HCT116 (cell line): Measurements from ENCODE around the gene ARID3A. TPM values are rescaled to one million over a fixed set of nuclear protein-coding genes. Genes with fewer than 3 reads are reported as not detected.

Source experiments
- ATAC-seq: fragments of 200-7000 bp; cut with Tn5 transposase; 2 replicates; pipeline ENCODE4 v1.9.1; 2020; ENCODE audit warnings: mild to moderate bottlenecking, moderate library complexity
- BruUV-seq: library from RNA; stranded (reverse); fragments of 400-500 nt; replicated peaks from 2 replicates; lab custom pipeline; 2021; lab: Mats Ljungman, UMichigan
- CTCF ChIA-PET: fragments of 300-600 bp; sonication (Branson Sonifier 250); formaldehyde crosslinking; loops from one replicate; lab custom pipeline; 2021; ENCODE audit warnings: antibody characterized with exemption; lab: Charles Lee
- POLR2A ChIA-PET: fragments of 300-600, 350-600 bp; sonication (Branson Sonifier 250); formaldehyde crosslinking; loops from one replicate; lab custom pipeline; 2021; ENCODE audit warnings: antibody characterized with exemption; lab: Charles Lee
- RAD21 ChIA-PET, 2 experiments: fragments of 300-600 bp; sonication (Branson Sonifier 250); formaldehyde crosslinking; loops; one replicate each; lab custom pipeline; 2023; ENCODE audit warnings: low total read pairs in 2 of 2; ENCODE audit not compliant: uncharacterized antibody in 2 of 2, unreplicated experiment in 2 of 2, low non-redundant PET in 1 of 2; lab: Charles Lee
- DNase-seq: peaks from one replicate; pipeline ENCODE4 v3.0.0-alpha.2; 2010; ENCODE audit warnings: low read depth, low spot score
- H2AFZ ChIP-seq: fragments of 200-600 bp; shearing (Covaris generic), sonication (generic); 2 replicates; pipeline ENCODE4 v1.6.1; 2017; ENCODE audit warnings: low read depth, mixed run types, mixed read lengths, antibody characterized with exemption, low read length; ENCODE audit not compliant: poor library complexity, severe bottlenecking
- H3K27ac ChIP-seq: 2 replicates; pipeline ENCODE4 v1.5.1; 2012; ENCODE audit warnings: low read depth, low read length
- H3K27me3 ChIP-seq: fragments of 200-600 bp; sonication (generic); 2 replicates; pipeline ENCODE4 v1.6.1; 2016; ENCODE audit warnings: mixed run types, low read length, mixed read lengths; ENCODE audit not compliant: insufficient read depth
- H3K36me3 ChIP-seq, 2 experiments: fragments of 200-500 bp in 1 of 2; fragments of 200-600 bp in 1 of 2; sonication (Bioruptor generic) in 1 of 2; sonication (generic) in 1 of 2; 2 replicates each; pipeline versions ENCODE4 v1.5.1 to v1.6.1; 2014 to 2016; ENCODE audit warnings: low read length in 2 of 2, inconsistent platforms in 1 of 2, mixed read lengths in 1 of 2, mixed run types in 1 of 2; ENCODE audit not compliant: insufficient read depth in 2 of 2, control insufficient read depth in 1 of 2
- H3K4me1 ChIP-seq, 2 experiments: fragments of 200-600 bp in 1 of 2; sonication (generic) in 1 of 2; 2 replicates each; pipeline versions ENCODE4 v1.5.1 to v1.6.1; 2012 to 2017; ENCODE audit warnings: low read length in 2 of 2, inconsistent platforms in 1 of 2, mild to moderate bottlenecking in 1 of 2, mixed read lengths in 1 of 2, mixed run types in 1 of 2, moderate library complexity in 1 of 2; ENCODE audit not compliant: insufficient read depth in 2 of 2, control insufficient read depth in 1 of 2
- H3K4me2 ChIP-seq: fragments of 200-600 bp; sonication (generic); 2 replicates; pipeline ENCODE4 v1.6.1; 2017; ENCODE audit warnings: mixed run types, low read length, mixed read lengths
- H3K4me3 ChIP-seq, 2 experiments: fragments of 200-600 bp in 1 of 2; sonication (generic) in 1 of 2; replicated peaks in 1 of 2; 2 replicates each; pipeline ENCODE4 v1.5.1; 2011 to 2016; ENCODE audit warnings: low read length in 2 of 2, control low read depth in 1 of 2, low read depth in 1 of 2, mild to moderate bottlenecking in 1 of 2, mixed read lengths in 1 of 2, mixed run types in 1 of 2
- H3K79me2 ChIP-seq: fragments of 200-600 bp; sonication (generic); 2 replicates; pipeline ENCODE4 v1.6.1; 2017; ENCODE audit warnings: mild to moderate bottlenecking, mixed run types, low read length, moderate library complexity, mixed read lengths; ENCODE audit not compliant: insufficient read depth
- H3K9ac ChIP-seq: fragments of 200-600 bp; sonication (generic); 2 replicates; pipeline ENCODE4 v1.6.1; 2016; ENCODE audit warnings: low read length, mixed read lengths
- H3K9me2 ChIP-seq: fragments of 200-600 bp; sonication (generic), shearing (Covaris generic); 2 replicates; pipeline ENCODE4 v1.6.1; 2017; ENCODE audit warnings: mixed run types, mild to moderate bottlenecking, moderate library complexity; ENCODE audit not compliant: insufficient read depth
- H3K9me3 ChIP-seq, 2 experiments: fragments of 200-500 bp in 1 of 2; fragments of 200-600 bp in 1 of 2; sonication (Bioruptor generic) in 1 of 2; sonication (generic) in 1 of 2; 2 replicates each; pipeline ENCODE4 v1.6.1; 2014 to 2017; ENCODE audit warnings: low read length in 2 of 2, mixed read lengths in 2 of 2, inconsistent platforms in 1 of 2, low read depth in 1 of 2, mild to moderate bottlenecking in 1 of 2, mixed run types in 1 of 2, moderate library complexity in 1 of 2; ENCODE audit not compliant: control insufficient read depth in 1 of 2, insufficient read depth in 1 of 2
- H4K20me1 ChIP-seq: fragments of 200-600 bp; sonication (generic), shearing (Covaris generic); 2 replicates; pipeline ENCODE4 v1.6.1; 2017; ENCODE audit warnings: mixed run types, mild to moderate bottlenecking, moderate library complexity; ENCODE audit not compliant: insufficient read depth
- CTCF ChIP-seq, 3 experiments: fragments of 200-600 bp in 1 of 3; sonication (generic) in 1 of 3; IDR thresholded peaks in 2 of 3; conservative IDR thresholded peaks in 1 of 3; 2 replicates each; pipeline ENCODE4 v1.5.1; 2012 to 2017; ENCODE audit warnings: low read depth in 2 of 3, low read length in 2 of 3, antibody characterized with exemption in 1 of 3, borderline replicate concordance in 1 of 3, control low read depth in 1 of 3, mild to moderate bottlenecking in 1 of 3, mixed read lengths in 1 of 3, mixed run types in 1 of 3, moderate library complexity in 1 of 3; ENCODE audit not compliant: insufficient read depth in 1 of 3
- ELF1 ChIP-seq: IDR thresholded peaks from 2 replicates; pipeline ENCODE4 v1.6.1; 2012; ENCODE audit warnings: low read depth, borderline replicate concordance
- EZH2phosphoT487 ChIP-seq: fragments of 200-600 bp; IDR thresholded peaks from 2 replicates; pipeline ENCODE4 v1.6.1; 2018; ENCODE audit warnings: antibody characterized with exemption, borderline replicate concordance
- FOSL1 ChIP-seq: IDR thresholded peaks from 2 replicates; pipeline ENCODE4 v1.6.1; 2012; ENCODE audit warnings: low read depth
- JUND ChIP-seq: IDR thresholded peaks from 2 replicates; pipeline ENCODE4 v1.6.1; 2012
- POLR2A ChIP-seq: IDR thresholded peaks from 2 replicates; pipeline ENCODE4 v1.7.0; 2011; ENCODE audit warnings: borderline replicate concordance; ENCODE audit not compliant: insufficient read depth, insufficient read length; ENCODE audit errors: extremely low read depth
- RAD21 ChIP-seq: IDR thresholded peaks from 2 replicates; pipeline ENCODE4 v1.6.1; 2012; ENCODE audit warnings: low read depth, mild to moderate bottlenecking
- SIN3A ChIP-seq: IDR thresholded peaks from 2 replicates; pipeline ENCODE4 v1.6.1; 2012; ENCODE audit warnings: low read depth
- SRF ChIP-seq: IDR thresholded peaks from 2 replicates; pipeline ENCODE4 v1.6.1; 2012; ENCODE audit warnings: low read depth
- TCF7L2 ChIP-seq: IDR thresholded peaks from 2 replicates; pipeline ENCODE4 v1.7.0; 2011; ENCODE audit warnings: borderline replicate concordance, inconsistent platforms; ENCODE audit not compliant: insufficient read depth, insufficient read length; ENCODE audit errors: extremely low read depth
- ZBTB33 ChIP-seq: IDR thresholded peaks from 2 replicates; pipeline ENCODE4 v1.6.1; 2011; ENCODE audit warnings: mild to moderate bottlenecking, low read length, moderate library complexity; ENCODE audit not compliant: insufficient replicate concordance; ENCODE audit errors: extremely low read depth
- ZNF274 ChIP-seq: fragments of 200-500 bp; sonication (Bioruptor generic); IDR thresholded peaks from 2 replicates; pipeline ENCODE4 v1.6.1; 2014; ENCODE audit warnings: mild to moderate bottlenecking, low read depth, low read length, inconsistent platforms
- intact Hi-C: fragments of 100-400 bp; cut with micrococcal nuclease; formaldehyde crosslinking; loops from 2 replicates; pipeline ENCODE4 v1.10.0; 2022
- total RNA-seq: library from RNA; stranded (reverse); gene quantifications from one replicate; pipeline ENCODE4 v1.2.1, GENCODE V29; 2021; ENCODE audit not compliant: unreplicated experiment
- TF ChIP-seq, protein P1 (sequence below): IDR thresholded peaks from 2 replicates; pipeline ENCODE4 v1.6.1; 2012
- TF ChIP-seq, protein P2 (sequence below): IDR thresholded peaks from 2 replicates; pipeline ENCODE4 v1.6.1; 2012

Gene ARID3A
- total RNA-seq, 1 experiment from 2014 or later = 21.8 TPM

DNA sequence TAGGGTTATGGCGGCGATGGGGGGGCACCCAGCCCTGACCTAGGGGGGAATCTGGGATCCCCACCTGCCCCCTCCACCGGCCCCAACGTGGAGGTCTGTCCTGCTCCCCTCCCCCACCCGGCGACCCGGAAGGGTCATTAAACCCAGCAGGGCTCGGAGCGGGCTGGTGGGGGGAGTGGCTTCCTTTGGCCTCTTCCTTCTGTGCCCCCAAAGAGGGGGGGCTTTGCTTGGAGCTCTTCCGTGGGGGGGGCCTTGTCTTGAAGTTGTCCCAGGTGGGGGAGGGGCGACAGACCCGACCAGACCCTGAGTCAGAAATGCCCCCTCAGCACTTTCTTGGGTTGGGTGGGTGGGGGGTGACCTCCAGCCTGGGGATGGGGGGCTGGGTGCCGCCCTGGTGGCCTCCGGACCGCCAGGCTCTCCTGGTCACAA lies 1.5 kb downstream of the ARID3A start (continued):
- TF ChIP-seq, protein P1, sequence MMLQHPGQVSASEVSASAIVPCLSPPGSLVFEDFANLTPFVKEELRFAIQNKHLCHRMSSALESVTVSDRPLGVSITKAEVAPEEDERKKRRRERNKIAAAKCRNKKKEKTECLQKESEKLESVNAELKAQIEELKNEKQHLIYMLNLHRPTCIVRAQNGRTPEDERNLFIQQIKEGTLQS = no peak
- TF ChIP-seq FOSL1 (no peak), POLR2A (no peak), SIN3A (no peak), ZNF274 (no peak), EZH2phosphoT487 (no peak)

- Histone ChIP-seq H3K4me2 (peak overlapping the region; percentile 99), H3K27ac (no peak overlapping the region; the same call in 1 of the 2 replicates), H3K4me3 (no peak overlapping the region), H3K9ac (no peak overlapping the region), H2AFZ (no peak overlapping the region), H3K4me1 (peaks cover 20 to 46% of the 10 kb centered on the region in 2 experiments), H3K36me3 (peaks cover 0 to 4% of the 10 kb centered on the region in 2 experiments; a peak in 1 of 4 replicates), H4K20me1 (no peaks in the 10 kb centered on the region), H3K79me2 (peaks cover 19% of the 10 kb centered on the region), H3K9me3 (no peaks in the 10 kb centered on the region), H3K9me2 (no peaks in the 10 kb centered on the region), H3K27me3 (no peaks in the 10 kb centered on the region)
- ATAC-seq = no peak
- POLR2A ChIA-PET = no interaction called here
- CTCF ChIA-PET = no interaction called here
- no TSS peak for BruUV-seq
- DNase-seq = no peak
- TF ChIP-seq JUND (no peak), CTCF (IDR thresholded peaks at IDR 0.05 in 2 of 3, conservative IDR thresholded peaks at IDR 0.05 in 1 of 3; ENCODE audit: borderline replicate concordance in 1 of 3, insufficient read depth in 1 of 3, low read depth in 2 of 3, low read length in 2 of 3) (no peak), SRF (no peak), ZBTB33 (no peak), TCF7L2 (no peak), ZNF274 (no peak), ELF1 (no peak), EZH2phosphoT487 (no peak), RAD21 (no peak)
- TF ChIP-seq, protein P2, sequence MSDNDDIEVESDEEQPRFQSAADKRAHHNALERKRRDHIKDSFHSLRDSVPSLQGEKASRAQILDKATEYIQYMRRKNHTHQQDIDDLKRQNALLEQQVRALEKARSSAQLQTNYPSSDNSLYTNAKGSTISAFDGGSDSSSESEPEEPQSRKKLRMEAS = no peak
- TF ChIP-seq, protein P1 = no peak
- intact Hi-C loops = loop anchor here (2.0 to 10.0 kb wide), 2 partner anchors 13 to 257 kb away; no protein-coding TSS in a partner anchor
- RAD21 ChIA-PET = no interaction called here
These were observed 2.1 kb downstream of the ARID3A start for GRCh38 chr19:927780-928401.
